Muscle of arm (tissue), 12 donors: Measurements from ENCODE around the gene CD40. TPM values are rescaled to one million over a fixed set of nuclear protein-coding genes. Genes with fewer than 3 reads are reported as not detected.
"Not testable (repeated sequence)": the region's sequence is repeated elsewhere in the genome, so short reads cannot be mapped to it uniquely, and the experiment has no call there.

ENCODE experiments used
- DNase-seq: peaks from one replicate; pipeline ENCODE4 v3.0.0-alpha.2; 2013
- polyA plus RNA-seq, 12 donors: library from polyadenylated mRNA; unstranded; fragments of 120-200 nt; gene quantifications; one replicate each; pipeline ENCODE4 v1.2.1, GENCODE V29; 2013; ENCODE audit not compliant: insufficient read length in 12 of 12

CD40 gene
- polyA plus RNA-seq, 12 donors: 4.3 to 13.5 (median 7.6) TPM; not detected in 2

DNA sequence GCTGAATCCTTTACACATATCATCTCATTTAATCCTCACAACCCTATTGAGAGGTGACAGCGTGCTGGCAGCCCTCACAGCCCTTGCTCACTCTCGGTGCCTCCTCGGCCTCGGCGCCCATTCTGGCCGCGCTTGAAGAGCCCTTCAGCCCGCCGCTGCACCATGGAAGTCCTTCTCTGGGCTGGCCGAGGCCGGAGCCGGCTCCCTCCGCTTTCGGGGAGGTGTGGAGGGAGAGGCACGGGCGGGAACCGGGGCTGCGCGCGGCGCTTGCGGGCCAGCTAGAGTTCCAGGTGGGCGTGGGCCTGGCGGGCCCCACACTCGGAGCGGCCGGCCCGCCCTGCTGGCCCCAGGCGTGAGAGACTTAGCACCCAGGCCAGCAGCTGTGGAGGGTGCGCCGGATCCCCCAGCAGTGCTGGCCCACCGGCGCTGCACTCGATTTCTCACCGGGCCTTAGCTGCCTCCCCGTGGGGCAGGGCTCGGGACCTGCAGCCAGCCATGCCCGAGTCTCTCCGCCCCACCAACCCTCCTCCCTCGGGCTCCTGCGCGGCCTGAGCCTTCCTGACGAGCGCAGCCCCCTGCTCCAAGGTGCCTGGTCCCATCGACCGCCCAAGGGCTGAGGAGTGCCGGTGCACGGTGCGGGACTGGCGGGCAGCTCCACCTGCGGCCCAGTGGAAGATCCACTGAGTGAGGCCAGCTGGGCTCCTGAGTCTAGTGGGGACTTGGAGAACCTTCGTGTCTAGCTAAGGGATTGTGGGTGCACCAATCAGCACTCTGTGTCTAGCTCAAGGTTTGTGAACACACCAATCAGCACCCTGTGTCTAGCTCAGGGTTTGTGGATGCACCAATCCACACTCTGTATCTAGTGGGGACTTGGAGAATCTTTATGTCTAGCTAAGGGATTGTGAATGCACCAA is 26.2 kb upstream of the CD40 start:
- DNase-seq: not testable (repeated sequence)

GRCh38 chr20:46093531-46093930 is 24.6 kb upstream of the CD40 start:
- no peak for DNase-seq

GRCh38 chr20:46099491-46100287 is 18.4 kb upstream of the CD40 start:
- no peak for DNase-seq

DNA sequence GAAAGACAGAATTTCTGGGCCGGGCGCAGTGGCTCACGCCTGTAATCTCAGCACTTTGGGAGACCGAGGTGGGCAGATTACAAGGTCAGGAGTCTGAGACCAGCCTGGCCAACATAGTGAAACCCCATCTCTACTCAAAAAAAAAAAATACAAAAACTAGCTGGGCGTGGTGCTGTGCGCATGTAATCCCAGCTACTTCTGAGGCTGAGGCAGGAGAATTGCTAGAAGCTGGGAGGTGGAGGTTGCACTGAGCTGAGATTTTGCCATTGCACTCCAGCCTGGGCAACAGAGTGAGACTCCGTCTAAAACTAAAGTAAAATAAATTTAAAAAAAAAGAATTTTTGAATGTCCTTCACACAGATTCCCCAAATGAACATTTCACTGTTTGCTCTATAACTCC is 17.7 kb upstream of the CD40 start:
- not testable (repeated sequence) for DNase-seq

DNA sequence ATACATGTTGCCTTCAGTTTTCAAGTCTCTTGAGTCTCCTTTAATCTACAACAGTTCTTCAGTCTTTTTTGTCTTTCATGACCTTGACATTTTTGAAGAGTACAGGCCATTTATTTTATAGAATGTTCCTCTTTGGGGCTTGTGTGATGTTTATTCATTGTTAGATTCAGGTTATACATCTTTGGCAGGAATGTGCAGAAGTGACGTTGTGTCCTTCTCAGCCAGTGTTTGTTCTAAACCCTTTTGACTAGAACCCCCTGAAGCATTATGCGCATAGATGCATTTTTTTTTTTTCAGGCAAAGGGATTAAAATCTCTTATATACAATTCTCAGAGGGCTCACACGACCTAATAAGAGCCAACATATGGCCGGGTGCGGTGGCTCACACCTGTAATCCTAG is 17.1 kb upstream of the CD40 start:
- DNase-seq: no peak

DNA sequence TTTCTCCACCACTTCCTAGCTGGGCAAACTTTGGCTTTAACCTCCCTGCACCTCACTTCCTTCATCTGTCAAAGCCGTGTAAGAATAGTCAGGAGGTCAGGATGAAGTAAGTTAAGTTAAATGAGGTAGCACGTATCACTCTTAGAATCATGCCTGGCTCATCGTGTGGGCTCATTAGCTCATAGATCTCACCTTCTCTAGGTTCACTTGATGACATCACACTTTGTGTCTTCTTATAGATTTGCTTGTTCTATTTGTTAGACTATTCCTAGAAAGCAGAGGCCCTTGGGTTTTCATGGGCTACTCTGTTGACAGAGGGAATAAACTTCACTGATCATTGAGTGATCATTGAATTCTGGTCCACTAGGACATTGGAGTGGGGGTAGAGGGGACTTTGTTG is 16.2 kb upstream of the CD40 start:
- DNase-seq: no peak

DNA sequence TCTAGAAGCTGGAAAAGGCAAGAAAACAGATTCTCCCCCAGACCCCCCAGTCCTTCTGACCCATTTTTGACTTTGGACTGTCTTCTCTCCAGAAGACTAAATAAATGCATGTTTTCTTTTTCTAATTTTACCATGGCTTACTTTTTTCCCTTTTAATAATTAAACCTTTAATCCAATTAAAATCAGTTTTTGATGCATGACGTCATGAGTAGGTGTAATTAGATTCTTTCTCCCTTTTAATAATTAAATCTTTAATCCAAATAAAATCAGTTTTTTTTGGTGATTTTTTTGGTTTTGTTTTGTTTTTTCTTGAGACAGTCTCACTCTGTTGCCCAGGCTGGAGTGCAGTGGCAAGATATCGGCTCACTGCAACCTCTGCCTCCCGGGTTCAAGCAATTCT is 15.2 kb upstream of the CD40 start:
- DNase-seq: no peak

DNA sequence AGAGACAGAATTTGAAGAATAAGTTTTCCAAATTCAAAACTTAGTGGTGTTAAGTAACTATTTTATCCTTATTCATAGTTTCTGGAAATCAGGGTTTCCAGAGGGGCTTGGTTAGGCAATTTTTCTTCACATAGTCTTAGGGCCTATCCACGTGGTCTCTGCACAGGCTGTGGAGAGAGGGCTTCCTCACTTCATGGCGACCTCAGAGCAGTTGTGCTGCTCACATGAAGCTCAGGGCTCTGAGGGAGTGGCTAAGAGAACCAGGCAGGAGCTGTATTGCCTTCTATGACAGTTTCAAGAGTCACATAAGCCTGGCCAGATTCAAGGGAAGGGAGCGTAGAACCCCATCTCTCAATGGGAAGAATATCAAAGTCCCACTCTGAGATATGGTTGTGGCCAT is 13.9 kb upstream of the CD40 start:
- no peak for DNase-seq

- DNase-seq: no peak
These were observed 11.1 kb upstream of the CD40 start for GRCh38 chr20:46107061-46107460.

DNA sequence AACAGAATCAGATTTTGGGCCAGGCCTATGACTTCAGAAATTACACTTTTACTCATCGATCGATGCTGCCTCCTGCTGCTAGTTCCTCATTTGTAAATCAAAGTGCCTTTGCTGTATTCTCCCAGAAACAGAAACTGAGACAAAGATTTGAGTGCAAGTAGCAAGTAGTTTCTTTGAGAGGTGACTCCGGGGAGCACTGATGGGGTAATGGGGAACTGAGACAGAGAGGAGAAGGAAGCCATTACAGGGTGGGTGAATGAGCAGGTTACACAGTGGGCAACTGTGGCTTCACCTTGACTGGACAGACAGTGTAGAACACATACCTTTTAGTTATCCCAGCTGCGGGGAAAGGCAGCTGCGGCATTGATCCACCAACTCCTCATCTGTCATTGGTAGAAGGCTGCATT is 9.7 kb upstream of the CD40 start:
- DNase-seq: no peak

DNA sequence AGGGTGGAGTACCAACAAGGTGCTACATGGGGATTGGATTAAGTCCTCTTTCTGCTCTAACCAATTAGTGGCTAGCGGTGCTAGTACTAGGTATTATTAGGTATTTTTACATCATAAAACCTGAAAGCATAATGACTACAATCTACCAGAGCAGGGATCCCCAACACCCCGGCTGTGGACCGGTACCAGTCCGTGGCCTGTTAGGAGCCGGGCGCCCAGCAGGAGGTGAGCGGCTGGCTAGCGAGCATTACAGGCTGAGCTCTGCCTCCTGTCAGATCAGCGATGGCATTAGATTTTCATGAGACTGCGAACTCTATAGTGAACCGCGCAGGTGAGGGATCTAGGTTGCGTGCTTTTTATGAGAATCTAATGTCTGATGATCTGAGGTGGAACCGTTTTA is 9.1 kb upstream of the CD40 start:
- no peak for DNase-seq

DNA sequence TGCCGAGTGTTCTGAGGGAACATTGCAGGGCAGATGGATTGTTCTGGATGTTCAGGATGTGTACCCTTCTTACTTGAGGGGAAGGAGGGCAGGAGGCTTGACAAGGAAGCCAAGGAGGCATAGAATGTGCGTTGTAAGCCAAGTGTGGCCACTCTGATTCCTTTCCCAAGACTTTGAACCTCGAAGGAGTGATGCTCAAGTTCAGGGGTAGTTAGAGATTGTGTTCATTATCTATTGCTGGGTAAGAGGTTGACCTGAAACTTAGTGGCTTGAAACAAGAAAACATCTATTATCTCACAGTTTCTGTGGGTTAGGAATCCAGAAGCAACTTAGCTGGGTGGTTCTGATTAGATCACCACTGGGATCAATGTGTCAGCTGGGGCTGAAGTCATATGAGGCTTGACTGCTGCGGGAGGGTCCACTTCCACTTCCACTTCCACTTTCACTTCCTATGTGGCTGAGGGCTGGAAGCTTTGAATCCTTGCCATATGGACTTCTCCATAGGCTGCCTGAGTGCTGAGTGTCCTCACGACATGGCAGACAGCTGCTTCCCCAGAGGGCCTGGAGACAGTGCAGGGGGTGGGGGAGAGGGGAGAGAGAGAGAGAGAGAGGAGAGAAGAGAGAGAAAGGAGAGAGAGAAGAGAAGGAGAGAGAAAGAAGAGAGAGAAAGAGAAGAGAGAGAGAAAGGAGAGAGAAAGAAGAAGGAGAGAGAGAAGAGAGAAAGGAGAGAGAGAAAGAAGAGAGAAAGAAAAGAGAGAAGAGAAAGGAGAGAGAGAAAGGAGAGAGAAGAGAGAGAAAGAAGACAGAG is 6.9 kb upstream of the CD40 start:
- DNase-seq: peak; percentile 30

- DNase-seq: no peak
These were observed 6.3 kb upstream of the CD40 start for GRCh38 chr20:46111836-46112212.

GRCh38 chr20:46112430-46113112 is 5.5 kb upstream of the CD40 start:
- no peak for DNase-seq

DNA sequence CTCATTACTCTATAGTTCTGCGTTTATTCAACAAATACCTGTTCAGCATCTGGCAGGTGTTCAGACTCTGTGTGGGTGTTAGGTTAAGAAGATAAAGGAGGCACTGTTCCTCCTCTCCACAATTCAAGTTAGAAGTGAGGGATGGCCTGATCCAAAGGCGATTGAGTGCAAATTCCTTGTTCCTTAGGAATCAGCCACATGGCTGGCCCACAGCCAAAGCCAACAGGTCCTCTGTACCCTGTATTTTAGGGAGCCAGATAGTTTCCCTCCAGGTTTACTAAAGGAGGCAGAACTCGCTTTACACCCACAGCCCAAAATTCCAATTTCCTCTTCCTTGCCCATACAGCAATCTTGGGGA is 5.0 kb upstream of the CD40 start:
- DNase-seq: no peak

- no peak for DNase-seq
These were observed 3.7 kb upstream of the CD40 start for GRCh38 chr20:46114449-46114848.

- DNase-seq: no peak
These were observed 437 bp downstream of the CD40 start for GRCh38 chr20:46118481-46119020.

DNA sequence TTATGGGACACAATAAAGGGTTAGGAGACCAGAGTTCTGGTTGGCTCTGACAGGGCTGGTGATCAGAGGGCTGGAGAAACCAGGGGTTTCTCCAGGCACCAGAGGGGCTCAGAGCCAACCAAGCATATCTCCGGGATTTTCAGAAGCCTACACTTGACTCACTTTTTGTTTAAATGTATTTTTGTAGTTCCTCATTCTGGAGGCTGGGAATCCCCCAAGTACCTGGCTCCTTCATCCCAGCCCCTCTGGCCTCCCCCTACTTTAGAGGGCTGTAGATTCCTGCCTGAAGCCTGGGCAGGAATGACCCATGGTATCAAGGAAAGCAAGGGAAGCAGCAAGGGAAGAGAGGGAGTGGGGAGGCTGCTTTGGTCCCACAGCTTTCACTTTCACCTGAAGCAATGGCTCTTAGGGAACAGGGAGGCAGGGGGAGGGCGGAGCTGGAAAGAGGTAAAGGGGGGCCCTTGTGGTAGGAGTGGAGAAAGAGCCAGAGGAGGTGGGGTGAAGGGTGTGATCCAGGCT is 973 bp downstream of the CD40 start:
- no peak for DNase-seq

- no peak for DNase-seq
These were observed 1.4 kb downstream of the CD40 start for GRCh38 chr20:46119547-46119946.

- no peak for DNase-seq
These were observed 2.0 kb downstream of the CD40 start for GRCh38 chr20:46120136-46120535.
